GM19452 (cell line): Measurements from ENCODE around the gene STAP2.
"Not testable (repeated sequence)": the region's sequence is repeated elsewhere in the genome, so short reads cannot be mapped to it uniquely, and the experiment has no call there.

ENCODE experiments used
- ATAC-seq: cut with Tn5 transposase; IDR thresholded peaks from one replicate; pipeline ENCODE4 v1.9.1; 2021; ENCODE audit not compliant: unreplicated experiment

Gene STAP2

DNA sequence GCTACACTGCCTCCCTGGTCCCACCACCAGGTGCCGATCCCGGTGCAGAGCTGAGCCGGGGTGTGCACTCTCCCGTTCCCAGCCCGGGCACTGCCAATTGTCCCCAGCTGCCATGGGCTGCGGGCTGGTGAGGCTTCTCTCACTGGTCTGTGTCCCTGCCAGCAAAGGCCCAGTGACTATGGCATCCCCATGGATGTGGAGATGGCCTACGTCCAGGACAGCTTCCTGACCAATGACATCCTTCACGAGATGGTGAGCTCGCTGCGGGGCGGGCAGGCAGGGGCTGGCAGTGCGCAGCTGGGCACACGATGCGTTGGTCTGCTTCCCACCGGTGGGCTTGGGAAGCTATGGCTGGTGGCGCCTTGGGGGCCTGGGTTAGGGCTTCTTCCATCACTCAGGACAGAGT, 19.3 kb upstream of the STAP2 start:
- no peak for ATAC-seq

DNA sequence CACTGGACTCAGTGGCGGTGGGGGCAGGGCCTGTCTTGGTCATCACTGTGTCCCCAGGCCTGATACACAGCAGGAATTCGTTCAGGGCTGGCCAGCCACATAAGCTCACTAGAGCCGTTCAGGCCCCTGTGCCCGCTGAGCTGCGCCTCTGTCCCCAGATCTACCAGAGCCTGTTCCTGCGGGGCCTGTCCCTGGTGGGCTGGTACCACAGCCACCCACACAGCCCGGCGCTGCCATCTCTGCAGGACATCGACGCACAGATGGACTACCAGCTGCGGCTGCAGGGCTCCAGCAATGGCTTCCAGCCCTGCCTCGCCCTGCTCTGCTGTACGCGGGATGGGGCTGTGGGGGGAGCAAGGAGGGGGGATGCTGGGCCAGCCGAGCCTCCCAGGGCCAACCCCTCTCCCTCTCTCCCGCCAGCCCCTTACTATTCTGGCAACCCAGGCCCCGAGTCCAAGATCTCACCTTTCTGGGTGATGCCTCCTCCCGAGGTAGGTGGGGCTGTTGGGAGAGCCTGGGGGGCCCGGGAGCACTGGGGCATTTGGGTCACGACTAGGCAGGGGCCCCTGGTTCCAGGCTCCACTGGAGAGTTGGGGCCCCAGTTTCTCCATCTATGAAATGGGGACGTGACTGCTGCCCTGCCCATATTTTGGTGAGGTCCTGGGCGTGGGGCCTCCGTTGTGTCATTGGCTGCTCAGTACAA, 18.6 kb upstream of the STAP2 start:
- no peak for ATAC-seq

DNA sequence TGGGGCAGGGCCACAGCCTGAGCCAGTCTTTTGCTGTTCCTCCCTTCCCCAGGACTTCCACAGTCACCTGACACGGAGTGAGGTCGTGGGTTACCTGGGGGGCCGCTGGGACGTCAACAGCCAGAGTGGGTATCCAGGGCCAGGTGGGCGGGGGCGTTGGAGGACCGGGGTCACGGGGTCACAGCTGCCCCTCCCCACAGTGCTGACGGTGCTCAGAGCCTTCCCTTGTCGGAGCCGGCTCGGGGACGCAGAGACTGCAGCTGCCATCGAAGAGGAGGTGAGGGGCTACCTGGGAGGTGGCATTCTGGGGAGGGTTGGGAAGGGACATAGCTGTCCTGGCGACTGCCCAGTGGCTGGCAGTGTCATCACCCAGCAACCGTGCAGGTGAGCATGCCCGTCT, 16.3 kb upstream of the STAP2 start:
- no peak for ATAC-seq

DNA sequence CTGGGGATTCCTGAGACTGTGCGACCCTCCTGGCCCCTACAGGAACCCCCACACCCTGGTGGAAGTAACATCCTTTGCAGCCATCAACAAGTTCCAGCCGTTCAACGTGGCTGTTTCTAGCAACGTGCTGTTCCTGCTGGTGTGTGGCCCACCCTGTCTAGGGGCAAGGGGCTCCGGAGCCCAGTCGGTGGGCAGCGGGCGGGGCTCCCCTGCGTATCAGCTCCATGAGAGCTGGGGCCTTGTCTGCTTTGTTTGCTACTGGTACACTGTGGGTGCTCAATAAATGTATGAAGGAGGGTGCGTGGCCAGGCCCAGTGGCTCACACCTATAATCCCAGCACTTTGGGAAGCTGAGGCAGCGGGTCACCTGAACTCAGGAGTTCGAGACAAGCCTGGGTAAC, 15.7 kb upstream of the STAP2 start:
- no peak for ATAC-seq

DNA sequence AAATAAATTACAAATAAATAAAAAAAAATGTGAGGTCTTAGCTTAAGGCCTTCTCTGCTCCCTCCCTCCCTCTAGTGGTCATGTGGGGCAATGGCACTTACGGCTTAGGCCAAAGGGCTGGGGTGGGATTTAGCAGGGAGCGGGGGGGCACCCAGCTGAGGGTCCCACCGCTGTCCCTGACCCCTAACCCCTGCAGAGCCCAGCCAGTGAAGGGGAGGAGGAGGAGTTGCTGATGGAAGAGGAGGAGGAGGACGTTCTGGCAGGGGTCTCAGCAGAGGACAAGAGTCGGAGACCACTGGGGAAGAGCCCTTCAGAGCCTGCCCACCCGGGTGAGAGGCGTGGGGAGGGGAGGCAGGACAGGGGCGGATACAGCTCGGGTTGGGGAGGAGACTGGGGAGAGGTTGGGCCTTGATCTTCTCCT, 14.1 kb upstream of the STAP2 start:
- no peak for ATAC-seq

DNA sequence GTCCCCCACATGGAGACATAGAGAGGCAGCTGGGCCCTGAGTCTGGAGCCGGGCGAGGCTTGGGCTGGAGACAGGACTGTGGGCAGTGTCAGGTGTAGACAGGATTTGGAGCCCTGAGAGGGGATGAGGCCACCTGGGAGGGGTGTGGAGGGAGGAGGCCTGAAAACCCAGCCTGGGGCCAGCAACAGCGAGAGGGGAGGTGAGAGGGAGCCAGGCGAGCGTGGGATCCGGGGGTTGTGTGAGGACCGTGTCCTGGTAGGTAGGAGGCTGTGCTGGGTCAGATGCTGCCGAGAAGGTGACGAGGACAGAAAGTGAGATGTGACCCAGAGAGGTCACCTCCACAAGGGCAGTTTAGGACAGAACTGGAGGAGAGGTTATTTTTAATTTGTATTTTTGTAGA, 12.1 kb upstream of the STAP2 start:
- ATAC-seq, result no peak

DNA sequence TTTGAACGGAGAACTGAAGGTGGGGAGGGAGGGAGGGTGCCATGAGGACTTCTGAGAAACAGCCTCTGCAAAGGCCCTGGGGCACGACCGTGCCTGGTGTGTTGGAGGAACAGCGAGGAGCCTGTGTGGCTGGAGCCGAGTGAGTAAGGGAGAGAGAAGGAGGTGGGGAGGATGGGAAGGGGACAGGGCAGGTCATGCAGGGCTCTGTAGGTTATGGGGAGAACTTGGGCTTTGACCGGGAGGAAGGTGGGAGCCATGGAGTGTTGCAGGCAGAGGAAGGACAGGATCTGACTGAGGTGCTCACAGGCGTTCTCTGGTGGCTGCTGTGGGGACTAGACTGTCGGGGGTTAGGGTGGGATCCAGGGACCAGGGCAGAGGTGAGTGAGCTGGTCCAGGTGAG, 11.5 kb upstream of the STAP2 start:
- no peak for ATAC-seq

DNA sequence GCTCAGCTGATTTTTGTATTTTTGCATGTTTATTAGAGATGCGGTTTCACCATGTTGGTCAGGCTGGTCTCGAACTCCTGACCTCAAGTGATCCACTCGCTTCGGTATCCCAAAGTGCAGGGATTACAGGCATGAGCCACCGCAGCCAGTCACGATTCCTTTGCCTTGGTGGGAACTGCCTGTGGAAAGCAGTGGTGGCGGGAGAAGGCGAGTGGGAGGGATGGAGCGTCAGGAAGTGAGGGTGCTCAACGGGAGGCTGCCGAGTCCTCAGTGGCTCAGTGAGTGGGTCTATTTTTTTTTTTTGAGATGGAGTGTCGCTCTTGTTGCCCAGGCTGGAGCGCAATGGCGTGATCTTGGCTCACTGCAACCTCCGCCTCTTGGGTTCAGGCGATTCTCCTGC, 10.6 kb upstream of the STAP2 start:
- not testable (repeated sequence) for ATAC-seq

DNA sequence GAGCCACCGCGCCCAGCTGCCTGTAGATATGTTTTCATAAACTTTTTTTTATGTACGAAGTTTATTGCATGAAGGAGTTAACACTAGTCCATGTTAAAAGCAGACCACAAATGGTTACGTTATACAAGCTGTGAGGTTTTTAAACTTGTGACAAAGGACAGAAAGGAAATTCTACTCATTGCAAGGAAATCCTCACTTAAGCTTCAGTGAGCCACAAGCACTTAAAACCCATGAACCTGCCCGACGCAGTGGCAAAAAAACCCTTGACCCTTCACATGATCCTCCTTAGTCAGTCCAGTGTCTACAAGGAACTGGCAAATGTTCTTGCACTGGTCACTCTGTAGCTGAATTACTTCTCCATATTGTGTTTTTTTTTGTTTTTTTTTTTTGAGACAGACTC, 8.9 kb upstream of the STAP2 start:
- ATAC-seq, result no peak

DNA sequence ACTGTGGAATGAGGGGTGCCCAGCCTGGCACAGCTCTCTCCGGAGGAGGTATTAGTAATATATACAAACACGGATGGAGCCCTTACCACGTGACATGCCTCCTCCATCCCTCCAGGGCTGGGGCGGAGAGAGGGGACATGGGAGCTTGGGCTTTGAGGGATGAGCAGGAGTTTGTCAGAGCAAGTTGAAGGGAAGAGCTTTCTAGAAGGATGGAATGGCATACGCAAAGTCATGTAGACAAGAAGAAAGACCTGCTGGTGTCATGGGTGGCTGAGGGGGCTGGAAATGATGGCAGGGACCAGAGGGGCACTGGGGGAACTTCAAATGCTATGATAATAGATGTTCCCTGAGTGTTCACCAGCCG, 7.4 kb upstream of the STAP2 start:
- no peak for ATAC-seq

DNA sequence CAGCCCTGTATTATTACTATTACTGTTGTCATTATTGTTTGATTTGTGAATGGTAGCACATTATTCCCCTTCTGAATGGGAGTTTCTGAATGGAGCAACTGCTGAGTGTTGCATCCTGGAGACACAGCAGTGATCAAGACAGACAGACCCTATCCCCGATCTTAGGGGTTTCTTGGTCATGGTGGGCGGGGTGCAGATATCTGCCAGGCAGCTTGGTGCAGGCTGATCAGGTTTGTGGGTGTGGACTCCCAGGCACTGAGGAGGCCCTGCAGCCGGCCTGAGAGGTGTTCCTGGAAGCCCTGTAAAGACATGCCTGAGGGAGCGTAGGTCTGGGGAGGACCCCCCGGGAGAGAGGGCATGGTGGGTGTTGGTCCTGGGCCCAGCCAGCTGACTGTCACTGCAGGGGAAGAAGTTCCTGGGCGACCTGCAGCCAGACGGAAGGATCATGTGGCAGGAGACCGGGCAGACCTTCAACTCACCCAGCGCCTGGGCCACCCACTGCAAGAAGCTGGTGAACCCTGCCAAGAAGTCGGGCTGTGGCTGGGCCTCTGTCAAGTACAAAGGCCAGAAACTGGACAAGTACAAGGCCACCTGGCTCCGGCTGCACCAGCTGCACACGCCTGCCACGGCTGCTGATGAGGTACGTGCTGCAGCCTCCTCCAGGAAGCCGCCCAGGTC, 6.9 kb upstream of the STAP2 start:
- ATAC-seq, result no peak

DNA sequence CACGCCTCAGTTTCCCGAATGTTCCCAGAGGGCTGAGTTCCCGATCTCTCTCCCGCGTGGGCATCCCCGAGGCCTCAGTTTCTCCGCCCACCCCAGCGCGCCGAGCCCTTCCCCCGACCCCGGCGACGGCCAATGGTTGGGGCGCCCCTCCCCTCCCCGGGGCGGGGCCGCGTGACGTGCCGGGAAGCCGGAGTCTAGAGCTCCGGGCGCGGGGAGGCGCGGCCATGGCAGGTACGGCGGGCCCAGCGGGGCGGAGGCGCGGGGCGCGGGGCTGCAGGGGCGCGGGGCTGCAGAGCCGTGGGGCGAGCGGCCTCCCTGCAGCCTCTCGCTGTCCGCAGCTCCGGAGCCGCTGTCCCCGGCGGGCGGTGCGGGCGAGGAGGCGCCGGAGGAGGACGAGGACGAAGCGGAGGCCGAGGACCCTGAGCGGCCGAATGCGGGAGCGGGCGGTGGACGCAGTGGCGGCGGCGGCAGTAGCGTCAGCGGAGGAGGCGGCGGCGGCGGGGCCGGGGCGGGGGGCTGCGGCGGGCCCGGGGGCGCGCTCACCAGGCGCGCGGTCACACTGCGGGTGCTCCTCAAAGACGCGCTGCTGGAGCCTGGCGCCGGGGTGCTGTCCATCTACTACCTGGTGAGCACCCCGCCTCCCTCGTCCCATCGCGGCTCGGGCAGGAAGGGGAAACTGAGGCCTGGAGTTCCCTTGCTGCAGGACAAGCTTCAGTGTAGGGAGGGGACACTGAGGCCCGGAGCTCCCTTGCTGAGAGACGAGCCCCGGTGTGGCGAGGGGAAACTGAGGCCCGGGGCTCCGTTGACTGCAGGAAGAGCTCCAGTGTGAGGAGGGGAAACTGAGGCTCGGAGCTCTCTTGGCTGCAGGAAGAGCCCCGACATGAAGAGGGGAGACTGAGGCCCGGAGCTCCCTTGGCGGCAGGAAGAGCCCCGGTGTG, 5.0 kb upstream of the STAP2 start, which contains the start of gene MPND:
MPND (plus strand) TSS at position 193 of the 938 bp plus-strand sequence; CDS start at position 225, 32 bp downstream.
- ATAC-seq, result peak; percentile 57

DNA sequence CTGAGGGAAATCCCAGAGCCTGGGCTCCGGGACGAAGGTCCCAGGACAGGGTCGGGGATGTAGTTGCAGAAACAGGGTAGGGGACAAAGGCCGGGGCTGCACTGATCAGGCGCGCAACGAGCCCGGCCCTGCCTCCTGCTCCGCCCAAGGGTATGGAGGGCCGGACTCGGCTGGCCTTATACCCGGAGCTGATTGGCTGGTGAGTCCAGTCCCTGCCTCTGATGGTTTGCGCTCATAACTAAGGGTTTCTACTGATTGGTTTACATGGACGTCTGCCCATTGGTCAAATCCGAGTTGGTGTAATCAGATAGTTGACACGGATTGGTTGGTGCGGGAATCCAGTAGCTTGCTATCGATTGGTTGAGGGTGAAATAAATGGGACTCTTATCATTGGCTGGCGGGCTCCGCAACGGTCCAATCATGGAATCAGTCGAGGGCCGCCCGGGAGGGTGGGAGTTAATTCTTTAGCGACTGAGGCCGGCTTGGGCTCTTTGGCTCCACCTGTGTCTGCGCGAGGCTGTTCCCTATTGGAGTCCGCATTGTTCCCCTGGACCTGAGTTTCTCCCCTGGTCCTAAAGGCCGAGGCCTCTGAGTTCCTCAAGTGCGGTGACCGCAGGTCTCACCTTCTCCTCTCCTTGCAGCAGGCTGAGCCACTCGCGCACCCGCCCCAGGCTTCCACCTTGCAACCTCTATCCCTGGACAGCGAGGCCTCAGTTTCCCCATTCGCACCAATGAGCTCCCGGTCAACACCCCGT, 4.2 kb upstream of the STAP2 start:
- ATAC-seq, result peak; percentile 82

DNA sequence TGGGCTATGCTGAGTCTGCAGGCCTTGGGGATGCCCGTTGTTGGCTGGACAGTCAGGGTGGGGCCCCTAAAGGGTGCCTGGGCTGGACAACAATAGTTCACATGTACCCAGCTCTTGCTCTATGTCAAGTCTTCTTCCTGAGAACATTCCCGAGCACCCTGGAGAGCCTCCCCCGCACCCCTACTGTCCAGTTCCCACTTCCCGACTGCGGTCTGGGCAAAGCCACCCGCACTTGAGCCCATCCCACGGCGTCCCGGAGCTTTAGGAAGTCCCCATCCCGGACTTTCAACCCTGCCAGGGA, 3.6 kb upstream of the STAP2 start:
- no peak for ATAC-seq

DNA sequence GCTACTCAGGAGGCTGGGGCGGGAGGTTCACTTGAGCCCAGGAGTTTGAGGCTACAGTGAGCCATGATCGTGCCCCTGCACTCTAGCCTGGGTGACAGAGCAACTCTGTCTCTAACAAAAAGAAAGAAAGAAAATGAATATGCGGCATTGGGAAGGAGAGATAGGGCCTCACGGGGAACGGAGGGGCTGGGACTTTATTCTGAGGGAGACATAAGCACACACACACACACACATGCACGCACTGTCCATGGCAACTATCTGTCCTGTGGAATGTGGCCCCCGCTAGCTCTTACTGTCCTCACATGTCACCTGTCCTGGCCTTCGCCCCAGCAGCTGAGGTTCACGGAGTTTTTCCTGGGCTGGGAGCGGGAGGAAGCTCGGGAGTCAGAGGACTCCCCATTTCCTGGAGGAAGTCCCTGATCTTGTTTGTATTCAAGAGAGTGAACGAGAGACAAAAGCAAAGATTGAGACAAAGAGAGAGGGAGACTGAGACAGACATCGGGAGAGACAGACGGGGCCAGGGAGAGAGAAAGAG, 654 bp downstream of the STAP2 start:
- no peak for ATAC-seq

DNA sequence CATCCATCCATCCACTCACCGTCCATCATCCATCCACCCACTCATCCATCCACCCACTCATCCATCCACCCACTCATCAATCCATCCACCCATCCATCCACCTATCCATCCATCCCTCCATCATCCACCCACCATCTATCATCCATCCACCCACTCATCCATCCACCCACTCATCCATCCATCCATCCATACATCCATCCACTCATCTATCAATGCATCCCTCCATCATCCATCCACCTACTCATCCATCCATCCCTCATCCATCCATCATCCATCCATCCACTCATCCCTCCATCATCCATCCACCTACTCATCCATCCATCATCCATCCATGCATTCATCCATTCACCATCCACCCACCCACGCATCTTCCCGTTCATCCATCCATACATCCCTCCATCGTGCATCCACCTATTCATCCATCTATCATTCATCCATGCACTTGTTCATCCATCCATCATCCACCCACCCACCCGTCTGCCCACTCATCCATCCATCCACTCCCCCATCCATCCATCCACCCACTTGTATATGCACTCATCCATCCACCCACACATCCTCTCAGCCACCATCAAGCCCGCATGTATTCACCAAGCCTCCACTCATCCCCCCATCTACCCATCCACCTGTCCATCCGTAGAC, 3.6 kb downstream of the STAP2 start:
- no peak for ATAC-seq

DNA sequence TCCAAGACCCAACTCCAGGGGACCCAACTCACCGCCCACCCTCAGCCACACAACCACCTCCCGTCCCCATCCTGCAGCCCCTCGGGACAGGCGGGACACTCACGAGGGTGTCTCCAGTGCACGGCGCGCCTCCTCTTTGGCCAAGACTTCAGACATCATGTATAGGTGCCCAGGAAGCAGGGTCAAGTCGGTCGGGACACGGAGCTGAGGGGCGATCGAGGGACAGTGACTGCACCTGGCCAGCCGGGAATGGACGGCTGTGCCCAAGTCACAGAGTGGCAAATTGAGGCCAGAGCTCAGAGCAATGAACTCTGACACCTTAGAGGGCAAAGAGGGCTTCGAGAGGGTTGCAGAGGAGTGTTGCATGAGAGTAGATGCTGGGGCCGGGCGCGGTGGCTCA, 8.8 kb downstream of the STAP2 start:
- ATAC-seq, result no peak

DNA sequence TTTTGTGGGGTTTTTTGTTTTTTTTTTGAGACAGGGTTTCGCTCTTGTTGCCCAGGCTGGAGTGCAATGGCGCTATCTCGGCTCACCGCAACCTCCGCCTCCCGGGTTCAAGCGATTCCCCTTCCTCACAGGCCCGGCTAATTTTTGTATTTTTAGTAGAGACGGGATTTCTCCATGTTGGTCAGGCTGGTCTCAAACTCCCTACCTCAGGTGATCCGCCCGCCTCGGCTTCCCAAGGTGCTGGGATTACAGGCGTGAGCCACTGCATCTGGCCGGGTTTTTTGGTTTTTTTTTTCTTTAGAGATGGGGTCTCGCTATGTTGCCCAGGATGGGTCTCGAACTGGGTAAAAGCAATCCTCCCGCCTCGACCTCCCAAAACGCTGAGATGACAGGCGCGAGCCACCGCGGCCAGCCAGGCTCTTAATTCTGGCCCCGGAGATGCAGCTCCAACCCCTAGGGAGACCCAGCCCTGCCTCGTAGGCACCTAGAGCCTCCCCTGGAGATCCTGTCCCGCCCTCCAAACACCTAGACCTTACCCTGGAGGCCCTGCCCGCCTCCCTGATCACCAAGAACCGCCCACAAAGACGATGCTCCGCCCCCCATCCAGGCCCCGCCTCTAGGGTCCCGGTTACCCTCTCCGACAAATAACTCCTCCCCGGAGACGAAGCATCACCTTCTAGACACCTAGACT, 9.5 kb downstream of the STAP2 start:
- not testable (repeated sequence) for ATAC-seq

DNA sequence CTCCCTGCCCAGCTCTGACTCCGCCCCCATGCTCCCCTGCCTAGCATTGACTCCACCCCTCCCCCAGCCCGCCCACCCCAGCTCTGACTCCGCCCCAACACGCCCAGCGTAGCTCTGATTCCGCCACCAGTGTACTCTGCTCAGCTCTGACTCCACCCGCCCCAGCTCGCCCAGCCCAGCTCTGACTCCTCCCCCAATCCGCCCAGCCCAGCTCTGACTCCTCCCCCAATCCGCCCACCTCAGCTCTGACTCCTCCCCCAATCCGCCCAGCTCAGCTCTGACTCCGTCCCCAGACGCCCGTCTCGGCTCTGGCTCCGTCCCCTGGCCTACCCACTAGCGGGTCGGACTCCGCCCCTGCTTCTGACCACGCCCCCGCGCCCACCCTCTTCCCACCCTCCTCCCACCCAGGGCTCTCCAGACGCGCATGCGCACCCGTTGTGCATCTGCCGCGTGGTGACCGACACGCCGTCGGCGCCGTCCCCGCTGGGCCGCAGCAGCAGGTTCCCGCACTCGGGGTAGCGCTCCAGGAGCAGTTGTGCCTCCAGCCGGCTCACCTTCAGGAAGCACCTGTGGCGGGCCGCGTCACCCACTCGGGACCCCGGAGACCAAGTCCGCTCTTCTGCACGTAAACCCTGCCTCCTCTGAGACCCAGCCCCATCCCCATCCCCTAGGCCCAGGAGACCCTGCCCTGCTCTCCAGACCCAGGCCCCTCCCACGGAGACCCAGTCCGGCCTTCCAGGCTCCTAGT, 10.2 kb downstream of the STAP2 start:
- peak; percentile 70 for ATAC-seq
